Uterus (tissue), 4 donors: ENCODE measurements around the gene PPP4R4. TPM values are rescaled to one million over a fixed set of nuclear protein-coding genes. Genes with fewer than 3 reads are reported as not detected.
"Not testable (repeated sequence)": the region's sequence is repeated elsewhere in the genome, so short reads cannot be mapped to it uniquely, and the experiment has no call there.

Experiments
- DNase-seq, 2 donors: peaks; one replicate each; pipeline ENCODE4 v3.0.0-alpha.2; 2019 to 2020
- H3K27ac ChIP-seq, 2 donors: fragments of 200-600 bp; sonication (generic); 1 replicate in 1 of 2; 2 replicates in 1 of 2; pipeline ENCODE4 v1.5.1; 2016 to 2018
- H3K27me3 ChIP-seq, 2 donors: fragments of 200-600 bp; sonication (generic); one replicate each; pipeline ENCODE4 v1.5.1; 2018 to 2019; ENCODE audit warnings: control low read depth in 1 of 2
- H3K36me3 ChIP-seq, 2 donors: fragments of 200-600 bp; sonication (generic); one replicate each; pipeline ENCODE4 v1.5.1; 2019; ENCODE audit warnings: control low read depth in 1 of 2
- H3K4me1 ChIP-seq, 2 donors: fragments of 200-600 bp; sonication (generic); one replicate each; pipeline ENCODE4 v1.5.1; 2018 to 2019; ENCODE audit warnings: control low read depth in 1 of 2
- H3K4me3 ChIP-seq, 2 donors: fragments of 200-600 bp; sonication (generic); 1 replicate in 1 of 2; 2 replicates in 1 of 2; pipeline ENCODE4 v1.5.1; 2018 to 2019; ENCODE audit warnings: mild to moderate bottlenecking in 1 of 2
- H3K9me3 ChIP-seq, 2 donors: fragments of 200-600 bp; sonication (generic); one replicate each; pipeline ENCODE4 v1.5.1; 2019; ENCODE audit warnings: control low read depth in 1 of 2
- CTCF ChIP-seq, 4 experiments: fragments of 200-600 bp in 2 of 4; fragments of 450-650 bp in 2 of 4; sonication (generic) in 2 of 4; IDR thresholded peaks; one replicate each; pipeline ENCODE4 v1.5.1; 2016 to 2019; ENCODE audit warnings: antibody characterized with exemption in 4 of 4, mild to moderate bottlenecking in 2 of 4, moderate library complexity in 1 of 4
- POLR2A ChIP-seq, 2 donors: fragments of 450-650 bp; IDR thresholded peaks; one replicate each; pipeline ENCODE4 v1.6.1; 2016; ENCODE audit warnings: antibody characterized with exemption in 2 of 2, mild to moderate bottlenecking in 1 of 2, moderate library complexity in 1 of 2
- intact Hi-C: fragments of 100-400 bp; cut with DNase I; formaldehyde crosslinking; loops from one replicate; pipeline ENCODE4 v1.15.1; 2023; ENCODE audit warnings: low total_unique reads
- total RNA-seq, 4 donors: library from RNA; depleted of rRNA in 3 of 4; stranded (reverse); fragments of >200 nt in 3 of 4; gene quantifications; one replicate each; pipeline versions ENCODE4 v1.1.0 to v1.2.4, GENCODE V29; 2014 to 2023
- donor health status: DM: yes; HTN: yes; CAD: no.

Gene PPP4R4
- total RNA-seq, 4 donors from 2014 or later, result 0.59 to 4.1 (median 2.0) TPM

DNA sequence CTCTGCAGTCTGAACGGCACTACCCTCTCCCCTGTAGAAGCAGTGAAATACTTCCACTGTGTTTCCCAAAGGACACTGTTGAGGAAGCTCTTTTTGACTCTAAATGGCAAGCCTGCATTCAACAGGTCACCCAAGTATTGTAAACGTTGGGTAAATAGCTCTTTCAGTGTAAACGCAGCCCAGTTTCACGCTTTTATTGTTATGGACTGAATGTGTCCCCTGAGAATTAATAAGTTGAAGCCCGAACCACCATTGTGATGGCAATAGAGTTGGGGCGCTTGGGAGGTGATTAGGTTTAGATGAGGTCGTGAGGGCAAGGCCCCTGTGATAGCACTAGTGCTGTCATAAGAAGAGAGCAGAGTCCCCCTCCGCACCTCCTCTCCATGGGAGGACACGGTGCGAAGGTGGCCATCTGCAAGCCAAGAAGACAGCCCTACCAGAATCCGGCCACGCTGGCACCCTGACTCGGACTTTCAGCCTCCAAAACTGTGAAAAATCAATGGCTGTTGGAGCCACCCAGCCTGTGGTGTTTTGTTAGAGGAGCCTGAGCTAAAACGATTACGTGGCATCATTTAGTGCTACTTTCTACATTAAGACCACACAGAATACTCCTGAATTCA is 117.9 kb downstream of the PPP4R4 start:
- DNase-seq, result no peak
- H3K4me1 ChIP-seq, result no peaks in the 10 kb centered on the region
- intact Hi-C loops, result no loop called here
- H3K9me3 ChIP-seq, result no peaks in the 10 kb centered on the region
- no peak overlapping the region for H3K4me3 ChIP-seq
- H3K27me3 ChIP-seq, result no peaks in the 10 kb centered on the region
- no peak for TF ChIP-seq POLR2A (IDR thresholded peaks at IDR 0.05)
- TF ChIP-seq CTCF (IDR thresholded peaks at IDR 0.05), result no peak
- no peak overlapping the region for H3K27ac ChIP-seq
- no peaks in the 10 kb centered on the region for H3K36me3 ChIP-seq

DNA sequence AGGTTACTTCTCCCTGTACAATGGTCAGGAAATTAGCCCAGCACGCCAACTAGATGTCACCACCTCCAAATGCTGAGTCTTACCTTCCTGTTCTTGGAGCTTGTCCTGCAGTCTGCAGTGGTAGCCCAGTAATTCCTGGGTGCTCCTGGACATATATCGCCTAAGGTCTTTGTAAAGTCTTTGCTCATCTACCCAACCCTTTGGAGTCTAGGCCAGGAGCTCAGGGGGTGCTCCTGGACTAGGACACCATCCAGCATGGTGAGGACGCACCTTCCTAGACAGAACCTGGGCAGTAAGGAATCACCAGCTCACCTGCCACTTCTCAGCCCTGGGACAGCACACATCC is 118.4 kb downstream of the PPP4R4 start:
- intact Hi-C loops, result no loop called here
- no peak for DNase-seq
- H3K4me1 ChIP-seq, result no peaks in the 10 kb centered on the region
- no peaks in the 10 kb centered on the region for H3K27me3 ChIP-seq
- no peaks in the 10 kb centered on the region for H3K9me3 ChIP-seq
- no peak overlapping the region for H3K27ac ChIP-seq
- no peak for TF ChIP-seq POLR2A (IDR thresholded peaks at IDR 0.05)
- TF ChIP-seq CTCF (IDR thresholded peaks at IDR 0.05), result no peak
- H3K4me3 ChIP-seq, result no peak overlapping the region
- H3K36me3 ChIP-seq, result no peaks in the 10 kb centered on the region

GRCh38 chr14:94292872-94293577 is 118.9 kb downstream of the PPP4R4 start, which contains the start of gene SERPINA10:
TSS of gene SERPINA10 (minus strand) at chr14:94293268. CDS start at chr14:94290593, 2,675 bp downstream.
- no peaks in the 10 kb centered on the region for H3K4me1 ChIP-seq
- no peak for DNase-seq
- no peak within 1 kb of the TSS for H3K4me3 ChIP-seq
- no peaks in the 10 kb centered on the region for H3K27me3 ChIP-seq
- TF ChIP-seq POLR2A (IDR thresholded peaks at IDR 0.05), result no peak
- TF ChIP-seq CTCF (IDR thresholded peaks at IDR 0.05), result no peak
- no peak within 1 kb of the TSS for H3K27ac ChIP-seq
- H3K9me3 ChIP-seq, result no peaks in the 10 kb centered on the region
- H3K36me3 ChIP-seq, result no peaks in the 10 kb centered on the region
- intact Hi-C loops, result no loop called here

- Histone ChIP-seq H3K36me3 (no peaks in the 10 kb centered on the region), H3K9me3 (no peaks in the 10 kb centered on the region), H3K4me3 (no peak overlapping the region), H3K4me1 (no peaks in the 10 kb centered on the region), H3K27ac (no peak overlapping the region), H3K27me3 (no peaks in the 10 kb centered on the region)
- TF ChIP-seq POLR2A (IDR thresholded peaks at IDR 0.05), result no peak
- no peak for TF ChIP-seq CTCF (IDR thresholded peaks at IDR 0.05)
- no peak for DNase-seq
- intact Hi-C loops, result no loop called here
Measured at GRCh38 chr14:94293578-94293924, 119.4 kb downstream of the PPP4R4 start.

GRCh38 chr14:94295360-94296180 is 121.4 kb downstream of the PPP4R4 start:
- Histone ChIP-seq H3K27me3 (no peaks in the 10 kb centered on the region), H3K4me1 (no peaks in the 10 kb centered on the region), H3K27ac (no peak overlapping the region), H3K9me3 (no peaks in the 10 kb centered on the region), H3K36me3 (no peaks in the 10 kb centered on the region), H3K4me3 (no peak overlapping the region)
- intact Hi-C loops, result no loop called here
- no peak for DNase-seq
- TF ChIP-seq CTCF (IDR thresholded peaks at IDR 0.05) (no peak), POLR2A (IDR thresholded peaks at IDR 0.05) (no peak)

DNA sequence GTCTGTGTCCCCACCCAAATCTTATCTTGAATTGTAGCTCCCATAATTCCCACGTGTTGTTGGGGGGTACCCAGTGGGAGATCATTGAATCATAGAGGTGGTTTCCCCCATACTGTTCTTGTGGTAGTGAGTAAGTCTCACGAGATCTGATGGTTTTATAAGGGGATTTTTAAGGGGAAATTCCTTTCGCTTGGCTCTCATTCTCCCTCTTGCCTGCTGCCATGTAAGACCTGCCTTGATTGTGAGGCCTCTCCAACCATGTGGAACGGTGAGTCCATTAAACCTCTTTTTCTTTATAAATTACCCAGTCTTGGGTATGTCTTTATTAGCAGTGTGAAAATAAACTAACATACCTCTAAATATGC is 122.0 kb downstream of the PPP4R4 start:
- H3K36me3 ChIP-seq, H3K9me3 ChIP-seq, H3K4me1 ChIP-seq, H3K4me3 ChIP-seq, intact Hi-C loops, H3K27me3 ChIP-seq, DNase-seq, H3K27ac ChIP-seq: not testable (repeated sequence)
